AG04450 (cell line): ENCODE data around the gene CPOX. TPM values are rescaled to one million over a fixed set of nuclear protein-coding genes. Genes with fewer than 3 reads are reported as not detected.

ENCODE experiments used
- CTCF ChIA-PET: fragments of 300-600, 350-600 bp; formaldehyde crosslinking; extraction: SDS; loops from one replicate; lab custom pipeline; 2022; ENCODE audit warnings: antibody characterized with exemption, inconsistent platforms; lab: Charles Lee
- POLR2A ChIA-PET: fragments of 350-600 bp; formaldehyde crosslinking; extraction: SDS; loops from one replicate; lab custom pipeline; 2021; ENCODE audit warnings: antibody characterized with exemption, inconsistent platforms; lab: Yijun Ruan, JAX
- DNase-seq: peaks from one replicate; pipeline ENCODE4 v3.0.0-alpha.2; 2011; ENCODE audit warnings: low read depth, low spot score
- H3K27ac ChIP-seq: one replicate; pipeline ENCODE4 v1.5.1; 2012; ENCODE audit warnings: low read depth, low read length, control low read depth
- H3K27me3 ChIP-seq: one replicate; pipeline ENCODE4 v1.6.0; 2012; ENCODE audit warnings: low read length; ENCODE audit not compliant: control insufficient read depth, insufficient read depth
- H3K4me3 ChIP-seq: 2 replicates; pipeline ENCODE4 v1.5.1; 2011; ENCODE audit warnings: mild to moderate bottlenecking, low read depth, low read length, control low read depth
- H3K9me3 ChIP-seq: 2 replicates; pipeline ENCODE4 v1.5.1; 2012; ENCODE audit warnings: low read length; ENCODE audit not compliant: control insufficient read depth, insufficient read depth
- CTCF ChIP-seq: IDR thresholded peaks from 2 replicates; pipeline ENCODE4 v1.5.1; 2011; ENCODE audit warnings: low read depth, low read length, control low read depth, inconsistent platforms
- polyA plus RNA-seq: library from polyadenylated mRNA; depleted of rRNA; stranded (reverse); fragments of >200 nt; gene quantifications from 2 replicates; pipeline ENCODE4 v1.2.3, GENCODE V29; 2011

The CPOX gene
- polyA plus RNA-seq, 1 experiment, result 19.6 TPM

DNA sequence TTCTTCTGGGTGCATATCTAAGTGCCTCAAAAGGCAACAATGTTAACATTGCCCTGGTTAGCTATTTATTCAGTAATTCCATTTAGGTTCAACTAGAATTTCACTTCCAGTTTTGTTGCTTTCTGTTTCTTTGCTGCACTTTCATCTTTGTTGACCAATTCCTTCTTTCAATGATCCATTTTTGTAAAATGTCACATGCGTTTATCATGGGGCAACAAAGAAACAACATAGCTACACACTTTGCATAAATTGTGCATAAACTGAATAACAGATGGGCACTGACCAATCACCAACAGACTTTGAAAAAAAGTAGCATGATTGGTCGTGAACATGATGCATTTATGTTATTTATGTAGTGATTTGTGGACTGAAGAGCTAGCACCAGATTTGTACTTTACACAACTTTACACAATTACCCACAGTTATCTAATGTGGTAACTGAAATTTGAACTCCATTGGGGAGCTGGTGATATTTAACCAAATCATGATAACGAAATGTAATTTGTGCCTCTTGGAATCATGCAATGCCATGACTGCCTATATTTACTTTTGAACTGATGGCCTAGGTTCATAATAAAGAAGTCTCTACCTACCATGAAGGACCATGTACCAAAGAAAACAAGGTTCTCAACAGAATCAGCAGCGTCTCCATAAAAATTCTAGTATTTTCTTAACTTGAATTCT lies 7.1 kb upstream of the CPOX start:
- no peaks in the 10 kb centered on the region for H3K9me3 ChIP-seq
- no peak overlapping the region for H3K27ac ChIP-seq
- H3K4me3 ChIP-seq, result no peak overlapping the region
- no peak for TF ChIP-seq CTCF
- DNase-seq, result no peak
- H3K27me3 ChIP-seq, result no peaks in the 10 kb centered on the region
- POLR2A ChIA-PET, result no interaction called here
- CTCF ChIA-PET, result interaction anchor here (0.8 to 7.0 kb wide), 6 partner anchors 9 to 395 kb away, joined by 3 to 212 read pairs (median 24); partner anchors contain the start of gene CPOX

GRCh38 chr3:98599647-98600411 lies 6.4 kb upstream of the CPOX start:
- H3K27ac ChIP-seq, result no peak overlapping the region
- no peaks in the 10 kb centered on the region for H3K27me3 ChIP-seq
- no peak for TF ChIP-seq CTCF
- no peaks in the 10 kb centered on the region for H3K9me3 ChIP-seq
- DNase-seq, result no peak
- no peak overlapping the region for H3K4me3 ChIP-seq
- CTCF ChIA-PET, result interaction anchor here (0.8 to 7.0 kb wide), 3 partner anchors 11 to 396 kb away, joined by 3 to 212 read pairs (median 67); no protein-coding TSS in a partner anchor
- POLR2A ChIA-PET, result no interaction called here

GRCh38 chr3:98598492-98598891 lies 5.1 kb upstream of the CPOX start:
- DNase-seq, result no peak
- Histone ChIP-seq H3K27me3 (no peaks in the 10 kb centered on the region), H3K9me3 (no peaks in the 10 kb centered on the region), H3K27ac (no peak overlapping the region), H3K4me3 (no peak overlapping the region)
- no peak for TF ChIP-seq CTCF
- ChIA-PET CTCF (interaction anchor here (1.3 to 7.0 kb wide), 10 partner anchors 59 to 397 kb away, joined by 3 to 212 read pairs (median 8); no protein-coding TSS in a partner anchor), POLR2A (no interaction called here)

DNA sequence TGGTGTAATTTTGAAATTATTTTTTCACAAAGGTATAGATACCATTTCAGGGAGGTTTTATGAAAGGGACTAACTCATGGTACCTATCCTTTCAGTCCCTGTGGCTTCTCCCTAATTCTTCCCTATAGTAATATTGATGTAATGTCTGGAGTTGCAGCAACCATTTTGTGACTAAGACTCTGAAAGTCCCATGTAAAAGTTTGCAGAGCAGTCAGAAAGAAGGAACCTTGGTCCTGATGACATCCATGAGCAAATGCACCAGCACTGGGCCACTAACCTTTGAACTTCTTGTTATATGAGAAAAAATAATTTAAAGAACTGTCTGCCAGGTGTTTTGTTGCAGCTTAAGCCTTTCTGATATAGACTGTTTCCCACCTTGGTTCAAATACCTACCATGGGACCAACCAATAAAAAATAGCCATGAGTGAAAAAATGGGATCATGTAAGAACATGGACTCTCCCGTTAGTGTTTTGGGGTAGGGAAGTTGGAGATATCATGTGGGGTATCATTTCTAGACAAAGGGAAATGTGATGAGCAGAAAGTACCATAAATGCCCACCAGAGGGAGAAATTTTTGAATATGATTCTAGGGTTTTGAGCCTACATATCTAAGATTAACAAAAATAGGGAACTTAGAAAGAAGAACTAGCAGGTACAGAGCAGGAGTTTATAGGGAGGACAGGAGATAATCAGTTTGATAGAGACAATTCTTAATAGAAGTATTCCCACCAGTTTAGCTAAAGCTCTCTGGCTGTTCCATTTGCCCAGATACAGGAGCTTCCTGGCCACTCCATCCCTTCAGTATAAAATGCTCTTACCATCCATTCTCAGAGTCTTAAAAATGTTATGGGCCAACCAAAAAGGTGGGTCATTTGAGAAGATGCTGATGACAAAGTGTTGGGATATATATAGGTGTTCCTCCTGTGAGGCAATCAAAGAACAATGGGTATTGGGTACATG lies 3.4 kb upstream of the CPOX start:
- CTCF ChIA-PET, result interaction anchor here (0.6 to 5.5 kb wide), 24 partner anchors 9 to 559 kb away, joined by 3 to 105 read pairs (median 4); no protein-coding TSS in a partner anchor
- POLR2A ChIA-PET, result no interaction called here
- Histone ChIP-seq H3K27ac (no peak overlapping the region), H3K4me3 (no peak overlapping the region), H3K9me3 (no peaks in the 10 kb centered on the region; the same call in 1 of the 2 replicates), H3K27me3 (no peaks in the 10 kb centered on the region)
- TF ChIP-seq CTCF, result peak; percentile 63
- DNase-seq, result no peak
